ENCODE data around the gene RASSF1. TPM values are rescaled to one million over a fixed set of nuclear protein-coding genes. Genes with fewer than 3 reads are reported as not detected.
A peak's percentile ranks its signal among the peaks of the same experiment; 100 is the strongest.

The RASSF1 gene
- polyA plus RNA-seq, 1 donor from 2014 or later = 51.4 TPM

GRCh38 chr3:50322115-50322385, 18.6 kb downstream of the RASSF1 start:
- Histone ChIP-seq H3K27me3 (ENCODE audit: insufficient read depth, low read depth, low read length) (no peaks in the 10 kb centered on the region), H3K27ac (ENCODE audit: low read length) (peak overlapping the region; percentile 94), H3K79me2 (replicated peaks; ENCODE audit: insufficient read depth, low read length) (peaks cover 25% of the 10 kb centered on the region), H3K9ac (ENCODE audit: low read length) (peak overlapping the region; percentile 96), H3K36me3 (ENCODE audit: insufficient read depth, low read length) (no peaks in the 10 kb centered on the region), H2AFZ (ENCODE audit: low read depth, low read length) (peak overlapping the region; percentile 56), H3K9me2 (ENCODE audit: insufficient read depth, low read length) (no peaks in the 10 kb centered on the region), H4K20me1 (ENCODE audit: insufficient read depth) (no peaks in the 10 kb centered on the region), H3K9me3 (ENCODE audit: low read length) (no peaks in the 10 kb centered on the region), H3K4me2 (ENCODE audit: low read length) (no peak overlapping the region), H3K4me3 (ENCODE audit: low read length) (peak overlapping the region; percentile 93), H3F3A (ENCODE audit: insufficient read depth, low read length, poor library complexity, severe bottlenecking) (no peaks in the 10 kb centered on the region)
- TF ChIP-seq TAF1 (IDR thresholded peaks at IDR 0.05; ENCODE audit: low read depth) = no peak
- TF ChIP-seq EZH2 (IDR thresholded peaks at IDR 0.05; ENCODE audit: borderline replicate concordance, insufficient read depth, low read length, poor library complexity, severe bottlenecking) = no peak
- no peak for TF ChIP-seq RAD21 (conservative IDR thresholded peaks at IDR 0.05)
- TF ChIP-seq REST (IDR thresholded peaks at IDR 0.05; ENCODE audit: borderline replicate concordance) = no peak

GRCh38 chr3:50321336-50322114, 19.1 kb downstream of the RASSF1 start:
- TF ChIP-seq MXI1 (conservative IDR thresholded peaks at IDR 0.05; ENCODE audit: poor library complexity, severe bottlenecking) (peak; percentile 81), SMC3 (conservative IDR thresholded peaks at IDR 0.05; ENCODE audit: poor library complexity) (no peak), EP300 (conservative IDR thresholded peaks at IDR 0.05; ENCODE audit: poor library complexity, severe bottlenecking) (peak; percentile 24), EZH2 (IDR thresholded peaks at IDR 0.05; ENCODE audit: borderline replicate concordance, insufficient read depth, low read length, poor library complexity, severe bottlenecking) (no peak), REST (IDR thresholded peaks at IDR 0.05; ENCODE audit: borderline replicate concordance) (no peak), RAD21 (conservative IDR thresholded peaks at IDR 0.05) (no peak), POLR2AphosphoS5 (IDR thresholded peaks at IDR 0.05) (peak; percentile 83), TAF1 (IDR thresholded peaks at IDR 0.05; ENCODE audit: low read depth) (no peak), CTCF (IDR thresholded peaks at IDR 0.05; ENCODE audit: poor library complexity, severe bottlenecking) (peak; percentile 64)
- Histone ChIP-seq H4K20me1 (ENCODE audit: insufficient read depth) (no peaks in the 10 kb centered on the region), H3K27ac (ENCODE audit: low read length) (peak overlapping the region; percentile 94)

More at GRCh38 chr3:50321336-50322114, 19.1 kb downstream of the RASSF1 start:
- peak overlapping the region; percentile 93 for H3K4me3 ChIP-seq (ENCODE audit: low read length)
- no peak overlapping the region for H3K4me2 ChIP-seq (ENCODE audit: low read length)
- H3K79me2 ChIP-seq (replicated peaks; ENCODE audit: insufficient read depth, low read length) = peaks cover 23% of the 10 kb centered on the region
- no peaks in the 10 kb centered on the region for H3K27me3 ChIP-seq (ENCODE audit: insufficient read depth, low read depth, low read length)
- no peaks in the 10 kb centered on the region for H3K36me3 ChIP-seq (ENCODE audit: insufficient read depth, low read length)
- H2AFZ ChIP-seq (ENCODE audit: low read depth, low read length) = peak overlapping the region; percentile 85
- H3K9ac ChIP-seq (ENCODE audit: low read length) = peak overlapping the region; percentile 96
- H3K9me3 ChIP-seq (ENCODE audit: low read length) = no peaks in the 10 kb centered on the region
- H3K9me2 ChIP-seq (ENCODE audit: insufficient read depth, low read length) = no peaks in the 10 kb centered on the region
- H3F3A ChIP-seq (ENCODE audit: insufficient read depth, low read length, poor library complexity, severe bottlenecking) = no peaks in the 10 kb centered on the region
